Panc1 (cell line): Measurements from ENCODE around the gene ZNF30. TPM values are rescaled to one million over a fixed set of nuclear protein-coding genes. Genes with fewer than 3 reads are reported as not detected.

Experiments
- ATAC-seq: fragments of 200-7000 bp; cut with Tn5 transposase; 2 replicates; pipeline ENCODE4 v1.9.1; 2020; ENCODE audit warnings: mild to moderate bottlenecking, moderate library complexity
- BruUV-seq: library from RNA; stranded (reverse); fragments of 400-500 nt; replicated peaks from 2 replicates; lab custom pipeline; 2021; lab: Mats Ljungman, UMichigan
- CTCF ChIA-PET: fragments of 300-600 bp; sonication (Branson Sonifier 250); formaldehyde crosslinking; loops from one replicate; lab custom pipeline; 2022; ENCODE audit warnings: antibody characterized with exemption; lab: Charles Lee
- POLR2A ChIA-PET: fragments of 300-600 bp; sonication (Branson Sonifier 250); formaldehyde crosslinking; loops from one replicate; lab custom pipeline; 2022; ENCODE audit warnings: antibody characterized with exemption; lab: Charles Lee
- DNase-seq: peaks from one replicate; pipeline ENCODE4 v3.0.0-alpha.2; 2010; ENCODE audit warnings: low read depth, low spot score
- H3K27ac ChIP-seq: 2 replicates; pipeline ENCODE4 v1.5.1; 2011; ENCODE audit warnings: mild to moderate bottlenecking, low read length, inconsistent platforms
- H3K27me3 ChIP-seq: fragments of 200-500 bp; sonication (Bioruptor generic); 2 replicates; pipeline ENCODE4 v1.6.0; 2014; ENCODE audit warnings: low read length, inconsistent platforms; ENCODE audit not compliant: control insufficient read depth, insufficient read depth
- H3K36me3 ChIP-seq: fragments of 200-500 bp; sonication (Bioruptor generic); 2 replicates; pipeline ENCODE4 v1.5.1; 2014; ENCODE audit warnings: inconsistent platforms, mild to moderate bottlenecking, low read length, moderate library complexity; ENCODE audit not compliant: control insufficient read depth, insufficient read depth
- H3K4me1 ChIP-seq: 2 replicates; pipeline ENCODE4 v1.5.1; 2011; ENCODE audit warnings: inconsistent platforms, mild to moderate bottlenecking, low read length, moderate library complexity; ENCODE audit not compliant: control insufficient read depth, insufficient read depth
- H3K4me3 ChIP-seq, 2 experiments: 2 replicates each; pipeline ENCODE4 v1.5.1; 2011 to 2012; ENCODE audit warnings: low read depth in 2 of 2, low read length in 2 of 2, mild to moderate bottlenecking in 2 of 2, inconsistent platforms in 1 of 2, moderate library complexity in 1 of 2
- H3K9me3 ChIP-seq: fragments of 200-500 bp; sonication (Bioruptor generic); 2 replicates; pipeline ENCODE4 v1.5.1; 2014; ENCODE audit warnings: low read depth, mild to moderate bottlenecking, inconsistent platforms, low read length, moderate library complexity; ENCODE audit not compliant: control insufficient read depth, insufficient read depth
- CTCF ChIP-seq: fragments of 450-650 bp; IDR thresholded peaks from 2 replicates; pipeline ENCODE4 v1.5.1; 2017; ENCODE audit warnings: mild to moderate bottlenecking
- POLR2AphosphoS5 ChIP-seq: IDR thresholded peaks from 2 replicates; pipeline ENCODE4 v1.6.1; 2012; ENCODE audit warnings: mild to moderate bottlenecking, low read depth, low read length, moderate library complexity
- REST ChIP-seq, 2 experiments: IDR thresholded peaks; 2 replicates each; pipeline ENCODE4 v1.6.1; 2011 to 2012; ENCODE audit warnings: low read depth in 2 of 2, control low read depth in 1 of 2, low read length in 1 of 2, mild to moderate bottlenecking in 1 of 2, moderate library complexity in 1 of 2; ENCODE audit not compliant: insufficient read depth in 1 of 2
- SIN3A ChIP-seq: IDR thresholded peaks from 2 replicates; pipeline ENCODE4 v1.6.1; 2012; ENCODE audit warnings: low read depth, mild to moderate bottlenecking, low read length, moderate library complexity, borderline replicate concordance; ENCODE audit not compliant: insufficient read depth
- TCF7L2 ChIP-seq: IDR thresholded peaks from 2 replicates; pipeline ENCODE4 v1.6.1; 2011; ENCODE audit warnings: mild to moderate bottlenecking, low read depth, low read length, inconsistent platforms
- in situ Hi-C: cut with HindIII; loops from 2 replicates; pipeline ENCODE4 v1.10.0; 2016; ENCODE audit warnings: low sequenced_read_pairs, low pct_unique_long_range_greater_than_20kb
- intact Hi-C: fragments of 100-400 bp; cut with micrococcal nuclease; formaldehyde crosslinking; loops from one replicate; pipeline ENCODE4 v1.10.0; 2022; ENCODE audit not compliant: unreplicated experiment
- total RNA-seq: library from RNA; stranded (reverse); gene quantifications from one replicate; pipeline ENCODE4 v1.2.1, GENCODE V29; 2021; ENCODE audit not compliant: unreplicated experiment

ZNF30 gene
- total RNA-seq, 1 experiment from 2014 or later = 5.3 TPM

GRCh38 chr19:34926361-34926684, 380 bp upstream of the ZNF30 start:
- H3K4me3 ChIP-seq = peak overlapping the region; percentile 90 to 91
- BruUV-seq = no TSS peak
- 0 out of 2 replicates have a peak, but pooled peaks cover 5% of the 10 kb centered on the region for H3K4me1 ChIP-seq
- in situ Hi-C loops (no loop called here), intact Hi-C loops (no loop called here)
- H3K36me3 ChIP-seq = no peaks in the 10 kb centered on the region
- TF ChIP-seq POLR2AphosphoS5 (no peak), TCF7L2 (no peak), CTCF (no peak), SIN3A (no peak), REST (IDR thresholded peaks at IDR 0.05; ENCODE audit: insufficient read depth in 1 of 2, low read depth in 2 of 2, low read length in 1 of 2) (no peak)
- CTCF ChIA-PET = interaction anchor here (0.6 to 0.7 kb wide), 2 partner anchors 87 to 488 kb away, joined by 3 read pairs; no protein-coding TSS in a partner anchor
- ATAC-seq = no peak
- POLR2A ChIA-PET = interaction anchor here (0.6 to 1.2 kb wide), 3 partner anchors 16 to 440 kb away, joined by 3 to 7 read pairs (median 3); no protein-coding TSS in a partner anchor
- no peaks in the 10 kb centered on the region for H3K9me3 ChIP-seq
- peaks cover 8% of the 10 kb centered on the region; the same call in 1 of the 2 replicates for H3K27me3 ChIP-seq
- no peak for DNase-seq
- H3K27ac ChIP-seq = peak overlapping the region; percentile 88

- DNase-seq (no peak), ATAC-seq (no peak)
- Histone ChIP-seq H3K27me3 (no peaks in the 10 kb centered on the region), H3K4me1 (no peaks in the 10 kb centered on the region), H3K4me3 (no peak overlapping the region), H3K9me3 (no peaks in the 10 kb centered on the region), H3K27ac (no peak overlapping the region), H3K36me3 (no peaks in the 10 kb centered on the region)
- ChIA-PET CTCF (no interaction called here), POLR2A (no interaction called here)
- intact Hi-C loops (no loop called here), in situ Hi-C loops (no loop called here)
- BruUV-seq = no TSS peak
- no peak for TF ChIP-seq CTCF
- no peak for TF ChIP-seq POLR2AphosphoS5
- TF ChIP-seq REST (IDR thresholded peaks at IDR 0.05; ENCODE audit: insufficient read depth in 1 of 2, low read depth in 2 of 2, low read length in 1 of 2) = no peak
- TF ChIP-seq SIN3A = no peak
- no peak for TF ChIP-seq TCF7L2
Observed at GRCh38 chr19:34932494-34932893, 5.8 kb downstream of the ZNF30 start.
